ENCODE data around the gene POLR1A. TPM values are rescaled to one million over a fixed set of nuclear protein-coding genes. Genes with fewer than 3 reads are reported as not detected.

POLR1A gene
- total and polyA plus RNA-seq, 2 of the 13 experiments (the other 11 are each of a cell fraction or from before 2014, with no cell fraction given), result 7.2 to 39.9 TPM

DNA sequence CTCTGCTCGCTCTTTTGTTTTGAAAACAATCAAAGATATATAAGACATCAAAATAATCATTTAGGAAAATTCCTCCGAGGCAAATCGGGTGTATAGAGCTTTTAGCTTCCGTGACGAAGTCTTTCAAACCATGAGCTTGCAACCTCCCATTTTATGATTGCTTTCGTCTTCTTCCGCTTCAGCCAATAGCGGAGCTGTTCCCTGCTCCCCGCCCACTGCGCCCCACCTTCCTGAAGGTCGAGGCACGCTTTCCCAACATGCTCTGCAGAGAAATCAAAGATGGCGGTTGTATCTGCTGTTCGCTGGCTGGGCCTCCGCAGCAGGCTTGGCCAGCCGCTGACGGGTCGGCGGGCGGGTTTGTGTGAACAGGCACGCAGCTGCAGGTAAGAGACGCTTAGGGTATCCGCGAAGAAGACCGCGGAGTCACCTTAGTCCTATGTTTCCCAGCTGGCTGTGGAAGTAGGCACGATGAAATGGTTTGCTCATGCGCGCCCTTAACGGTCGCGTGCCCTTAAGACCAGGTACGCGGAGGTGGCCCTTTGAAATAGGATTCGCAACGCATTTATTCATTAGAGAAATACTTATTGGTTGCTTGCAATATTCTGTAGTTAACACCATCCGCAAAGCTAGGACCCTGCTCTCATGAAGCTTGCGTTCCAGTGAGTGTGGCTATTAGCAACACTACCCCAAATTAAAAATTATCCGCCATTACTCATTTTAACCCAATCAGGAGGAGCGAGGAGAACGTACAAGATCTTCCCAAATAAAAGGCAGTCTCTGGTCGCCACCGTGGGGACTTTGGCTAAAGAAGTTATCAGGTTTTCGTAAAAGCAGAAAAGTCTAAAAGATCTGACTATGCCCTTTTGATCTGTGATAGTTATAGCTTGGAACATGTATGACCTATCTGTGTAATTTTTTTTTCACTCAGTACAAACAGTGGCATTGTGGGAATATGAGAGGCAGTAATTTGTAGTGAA, 571 bp upstream of the POLR1A start, which contains the start of gene PTCD3 (continued):
- TF ChIP-seq, protein P1, sequence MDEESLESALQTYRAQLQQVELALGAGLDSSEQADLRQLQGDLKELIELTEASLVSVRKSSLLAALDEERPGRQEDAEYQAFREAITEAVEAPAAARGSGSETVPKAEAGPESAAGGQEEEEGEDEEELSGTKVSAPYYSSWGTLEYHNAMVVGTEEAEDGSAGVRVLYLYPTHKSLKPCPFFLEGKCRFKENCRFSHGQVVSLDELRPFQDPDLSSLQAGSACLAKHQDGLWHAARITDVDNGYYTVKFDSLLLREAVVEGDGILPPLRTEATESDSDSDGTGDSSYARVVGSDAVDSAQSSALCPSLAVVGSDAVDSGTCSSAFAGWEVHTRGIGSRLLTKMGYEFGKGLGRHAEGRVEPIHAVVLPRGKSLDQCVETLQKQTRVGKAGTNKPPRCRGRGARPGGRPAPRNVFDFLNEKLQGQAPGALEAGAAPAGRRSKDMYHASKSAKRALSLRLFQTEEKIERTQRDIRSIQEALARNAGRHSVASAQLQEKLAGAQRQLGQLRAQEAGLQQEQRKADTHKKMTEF (CRISPR knock-in tag; IDR thresholded peaks at IDR 0.05), result peak; percentile 76
- TF ChIP-seq BATF2 (CRISPR knock-in tag; IDR thresholded peaks at IDR 0.05), result no peak
- TF ChIP-seq TCF7L2 (IDR thresholded peaks at IDR 0.05; ENCODE audit: low read depth, low read length), result no peak
- TF ChIP-seq ATF6 (CRISPR knock-in tag; conservative IDR thresholded peaks at IDR 0.05), result 0 out of 2 replicates have a peak, but pooled peaks have one; percentile 8
- no peak for TF ChIP-seq ZNF878 (CRISPR knock-in tag; IDR thresholded peaks at IDR 0.05)
- peak; percentile 98 for TF ChIP-seq ZNF501 (CRISPR knock-in tag; IDR thresholded peaks at IDR 0.05)
- TF ChIP-seq RBM39 (IDR thresholded peaks at IDR 0.05; ENCODE audit: low read depth, low read length, poor library complexity, severe bottlenecking), result peak; percentile 69
- TF ChIP-seq CTCF (CRISPR knock-in tag; IDR thresholded peaks at IDR 0.05), result no peak
- TF ChIP-seq ETV6 (CRISPR knock-in tag; conservative IDR thresholded peaks at IDR 0.05), result no peak
- TF ChIP-seq SRSF4 (IDR thresholded peaks at IDR 0.05; ENCODE audit: low read depth, low read length, poor library complexity, severe bottlenecking), result no peak
- TF ChIP-seq ZBTB7A (CRISPR knock-in tag; IDR thresholded peaks at IDR 0.05), result no peak
- no peak; the same call in 1 of the 2 replicates for TF ChIP-seq ZNF720 (CRISPR knock-in tag; IDR thresholded peaks at IDR 0.05)
- no peak for TF ChIP-seq ZNF354B (CRISPR knock-in tag; IDR thresholded peaks at IDR 0.05)
- 0 out of 2 replicates have a peak, but pooled peaks have one; percentile 22 for TF ChIP-seq SRF (IDR thresholded peaks at IDR 0.05; ENCODE audit: low read depth, low read length)
- no peak for TF ChIP-seq ZNF616 (CRISPR knock-in tag; IDR thresholded peaks at IDR 0.05; ENCODE audit: low read depth)
- TF ChIP-seq KAT8 (CRISPR knock-in tag; IDR thresholded peaks at IDR 0.05), result peak; percentile 92
- TF ChIP-seq DBP (CRISPR knock-in tag; IDR thresholded peaks at IDR 0.05; ENCODE audit: not compliant biosample characterization), result no peak
- peak; percentile 40; the same call in 1 of the 2 replicates for TF ChIP-seq ZNF746 (CRISPR knock-in tag; IDR thresholded peaks at IDR 0.05)
- 0 out of 2 replicates have a peak, but pooled peaks have one; percentile 42 for TF ChIP-seq ZNF639 (CRISPR knock-in tag; conservative IDR thresholded peaks at IDR 0.05)
- TF ChIP-seq ZFP62 (CRISPR knock-in tag; IDR thresholded peaks at IDR 0.05), result no peak
